GM18498 (cell line): ENCODE results near the gene CYP4F3.
"Not testable (repeated sequence)": the region's sequence is repeated elsewhere in the genome, so short reads cannot be mapped to it uniquely, and the experiment has no call there.

ENCODE experiments used
- ATAC-seq: cut with Tn5 transposase; IDR thresholded peaks from one replicate; pipeline ENCODE4 v1.9.1; 2021; ENCODE audit warnings: mild to moderate bottlenecking, moderate library complexity; ENCODE audit not compliant: unreplicated experiment

CYP4F3 gene

DNA sequence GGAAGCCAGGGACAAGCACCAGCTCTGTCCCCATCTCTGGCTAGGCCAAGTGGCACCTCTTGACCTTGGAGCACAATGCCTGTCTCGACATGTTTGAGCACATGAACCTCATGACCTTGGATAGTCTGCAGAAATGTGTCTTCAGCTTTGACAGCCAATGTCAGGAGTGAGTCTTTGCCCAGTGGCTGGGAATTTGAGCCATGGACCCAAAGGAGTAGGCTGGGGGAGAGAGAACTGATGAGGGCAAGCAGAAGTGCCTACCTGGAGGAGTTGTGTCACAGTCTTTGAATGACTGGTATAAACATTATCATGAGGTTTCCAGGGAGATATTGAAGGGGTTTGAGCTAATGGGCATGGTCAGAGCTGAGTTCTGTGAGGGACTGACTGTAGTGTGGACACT is 25.5 kb downstream of the CYP4F3 start:
- ATAC-seq: no peak

- ATAC-seq: no peak
Measured at GRCh38 chr19:15666883-15667282, 26.2 kb downstream of the CYP4F3 start.

GRCh38 chr19:15669440-15669839 is 28.7 kb downstream of the CYP4F3 start:
- no peak for ATAC-seq

- no peak for ATAC-seq
Measured at GRCh38 chr19:15669891-15670290, 29.2 kb downstream of the CYP4F3 start.

DNA sequence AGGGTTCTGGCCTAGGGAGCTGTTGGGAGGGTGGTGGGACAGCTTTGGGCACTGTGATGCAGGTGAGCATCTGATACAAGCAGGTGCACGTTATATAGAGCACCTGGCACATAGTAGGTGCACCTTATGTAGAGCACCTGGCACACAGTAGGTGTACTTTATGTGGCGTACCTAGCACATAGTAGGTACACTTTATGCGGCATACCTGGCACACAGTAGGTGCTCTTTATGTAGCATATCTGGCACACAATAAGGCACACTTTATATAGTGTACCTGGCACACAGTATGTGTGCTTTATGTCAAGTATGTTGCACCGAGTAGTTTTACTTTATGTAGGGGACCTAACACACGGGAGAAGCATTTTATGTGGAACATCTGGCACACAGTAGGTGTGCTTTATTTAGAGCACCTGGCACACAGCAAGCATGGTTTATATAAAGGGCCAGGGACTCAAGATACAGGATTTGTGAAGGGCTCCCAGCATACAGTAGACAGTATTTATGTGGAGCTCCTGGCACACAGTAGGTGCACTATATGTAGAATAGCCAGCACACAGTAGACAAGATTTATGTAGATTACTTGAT is 30.6 kb downstream of the CYP4F3 start:
- no peak for ATAC-seq

DNA sequence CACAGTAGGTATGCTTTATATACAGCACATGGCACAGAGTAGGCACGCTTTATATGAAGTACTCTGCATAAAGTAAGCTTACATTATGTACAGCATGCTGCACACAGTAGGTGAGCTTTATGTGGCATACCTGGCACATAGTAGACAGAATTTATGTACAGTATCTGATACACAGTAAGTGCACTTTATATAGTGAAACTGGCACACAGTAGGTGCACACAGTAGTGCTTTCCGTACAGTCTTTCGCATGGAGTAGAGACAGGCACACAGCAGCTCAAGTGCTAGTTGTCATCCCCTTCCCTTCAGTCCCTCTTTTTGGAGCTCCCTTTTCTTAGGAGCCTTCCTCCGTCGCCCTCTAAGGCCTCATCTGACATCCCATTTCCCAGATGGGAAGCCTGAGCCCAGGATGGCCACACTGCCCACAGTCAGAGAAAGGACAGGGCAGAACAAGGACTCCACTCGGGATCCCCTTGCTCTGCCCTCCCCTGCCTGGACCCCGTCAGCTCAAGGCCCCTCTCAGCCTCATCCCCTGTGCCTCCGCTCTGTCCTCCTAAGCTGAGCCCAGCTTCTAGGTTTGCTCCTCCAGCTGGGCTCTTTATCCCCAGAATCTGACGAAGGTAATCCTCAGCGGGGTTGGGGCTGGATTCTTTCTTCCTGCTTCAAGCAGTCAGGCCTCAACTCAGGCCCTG is 31.3 kb downstream of the CYP4F3 start:
- no peak for ATAC-seq

DNA sequence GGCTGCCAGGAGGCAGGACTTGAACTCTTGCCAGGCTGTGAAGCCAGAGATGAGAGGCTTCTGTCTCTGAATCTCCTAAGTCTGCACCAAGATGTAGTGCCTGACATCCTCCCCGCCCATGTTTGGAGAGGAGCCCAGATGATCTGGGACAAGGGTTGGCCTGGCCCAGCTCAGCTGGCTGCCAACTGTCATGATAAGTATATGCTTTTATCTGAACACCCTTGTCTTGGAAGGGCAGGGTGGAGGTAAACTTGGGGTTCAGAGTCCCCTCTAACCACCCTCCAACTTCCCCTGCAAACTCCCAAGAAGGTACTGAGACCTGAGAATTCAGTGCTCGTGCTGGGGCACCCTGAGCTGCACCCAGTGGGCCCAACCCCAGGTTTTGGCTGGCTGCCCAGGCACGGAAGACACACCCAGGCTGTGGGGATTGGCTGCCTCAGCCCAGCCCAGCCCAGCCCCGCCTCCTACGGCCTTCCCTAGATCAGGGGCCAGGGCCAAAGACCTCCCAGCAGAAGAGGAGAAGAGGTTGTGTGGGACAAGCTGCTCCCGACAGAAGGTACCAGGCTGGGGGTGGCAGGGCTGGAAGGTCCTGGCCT is 32.0 kb downstream of the CYP4F3 start, which contains the start of gene CYP4F12:
CYP4F12 (plus strand) TSS at position 508 of the 596 bp plus-strand sequence. CDS start 443 bp downstream, outside the sequence.
- no peak for ATAC-seq

GRCh38 chr19:15673176-15673654 is 32.5 kb downstream of the CYP4F3 start:
- ATAC-seq: no peak

- ATAC-seq: no peak
Measured at GRCh38 chr19:15675560-15675959, 34.9 kb downstream of the CYP4F3 start.

GRCh38 chr19:15679089-15679488 is 38.4 kb downstream of the CYP4F3 start:
- no peak for ATAC-seq

- ATAC-seq: not testable (repeated sequence)
Measured at GRCh38 chr19:15679865-15680264, 39.2 kb downstream of the CYP4F3 start.

DNA sequence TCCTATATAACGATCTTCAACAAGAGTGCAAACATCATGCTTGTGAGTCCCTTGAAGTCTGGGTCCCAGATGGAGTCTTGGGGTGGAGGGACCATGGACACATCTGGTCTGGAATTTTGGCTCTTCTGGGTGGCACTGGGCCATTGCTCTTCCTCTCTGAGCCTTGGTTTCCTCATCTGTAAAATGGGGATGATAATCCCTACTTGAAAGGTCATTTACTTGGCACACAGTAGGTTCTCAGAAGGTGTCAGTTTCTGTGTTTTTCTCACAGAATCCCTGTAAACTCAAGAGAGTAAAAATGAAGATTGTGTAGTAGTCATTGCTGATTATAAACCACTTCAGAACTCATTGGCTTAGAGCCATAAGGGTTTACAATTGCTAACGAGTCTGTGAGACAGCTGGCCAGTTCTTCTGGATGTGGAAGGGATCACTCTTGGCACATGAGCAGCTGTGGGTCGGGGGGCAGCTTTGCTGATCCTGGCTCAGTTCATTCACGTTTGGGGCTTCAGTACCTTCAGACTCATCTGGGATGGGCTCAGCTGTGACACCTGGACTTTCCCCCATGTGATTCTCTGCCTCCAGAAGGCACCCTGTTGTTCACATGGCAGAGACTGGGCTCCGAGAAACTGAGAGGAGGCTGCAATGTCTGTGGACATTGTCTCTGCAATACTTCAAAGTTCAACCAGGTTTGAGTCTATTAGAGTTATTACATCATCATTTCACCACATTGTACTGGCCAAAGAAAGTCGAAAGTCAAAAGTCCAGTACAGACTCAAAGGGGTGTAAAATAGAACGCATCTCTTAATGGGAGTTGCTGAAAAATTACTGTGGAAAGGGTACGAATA is 40.0 kb downstream of the CYP4F3 start:
- ATAC-seq: no peak

- no peak for ATAC-seq
Measured at GRCh38 chr19:15683411-15683810, 42.7 kb downstream of the CYP4F3 start.

GRCh38 chr19:15684828-15685227 is 44.1 kb downstream of the CYP4F3 start:
- ATAC-seq: no peak

GRCh38 chr19:15696654-15697194 is 56.0 kb downstream of the CYP4F3 start:
- no peak for ATAC-seq

DNA sequence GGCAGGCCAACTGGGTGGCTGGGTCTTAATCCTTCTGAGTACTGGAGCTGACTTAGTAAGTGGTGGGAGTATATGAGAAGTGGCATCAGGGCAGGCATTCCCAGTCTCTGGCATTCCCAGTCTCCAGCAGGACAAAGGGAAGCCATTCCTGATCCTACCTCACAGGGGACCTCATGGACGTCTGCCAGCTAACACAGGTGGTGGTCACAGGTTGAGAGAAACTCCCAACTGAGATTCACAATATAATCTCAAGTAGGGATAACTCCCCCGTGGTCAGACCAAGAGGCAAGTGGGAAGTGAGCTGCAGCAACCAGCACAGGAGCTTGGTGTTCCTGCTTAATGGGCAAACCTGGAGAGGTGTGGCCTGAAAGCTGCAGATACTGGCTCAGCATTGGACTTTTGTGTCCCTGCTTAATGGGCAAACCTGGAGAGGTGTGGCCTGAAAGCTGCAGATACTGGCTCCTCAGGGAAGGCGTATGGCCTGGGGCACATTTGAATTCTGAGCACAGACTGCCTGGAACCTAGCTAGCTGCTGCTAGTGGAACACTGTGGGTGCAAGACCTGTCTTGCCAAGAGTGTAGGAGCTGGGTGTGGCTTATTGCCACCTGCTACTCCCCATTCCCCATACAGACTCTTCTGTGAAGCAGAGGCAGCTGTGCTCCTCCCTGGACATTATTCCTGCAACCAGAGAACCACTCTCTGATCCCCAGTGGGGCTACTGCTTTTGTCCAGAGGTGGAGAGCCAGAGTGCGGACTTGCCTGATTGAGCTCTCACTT is 61.2 kb downstream of the CYP4F3 start:
- ATAC-seq: no peak

DNA sequence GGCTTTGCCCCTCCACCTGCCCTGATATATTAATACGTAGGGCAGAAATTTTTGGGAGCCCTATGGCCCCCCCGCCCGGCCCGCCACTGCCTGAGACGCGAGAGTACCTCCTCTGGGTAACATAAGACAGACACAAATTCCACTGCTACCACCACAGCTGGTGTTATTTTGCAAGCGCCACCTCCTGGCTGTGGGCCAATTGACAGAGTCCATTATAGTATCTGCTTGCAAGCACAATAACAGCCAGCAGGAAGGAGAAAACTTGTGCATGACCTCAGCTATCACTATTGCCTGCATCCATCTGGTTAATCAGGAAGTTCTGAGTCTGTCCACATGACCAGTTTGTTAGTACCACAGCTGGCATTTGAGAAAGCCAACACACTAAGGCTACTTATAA is 61.8 kb downstream of the CYP4F3 start:
- no peak for ATAC-seq
